Measurements from ENCODE around the gene AVPI1. TPM values are rescaled to one million over a fixed set of nuclear protein-coding genes. Genes with fewer than 3 reads are reported as not detected.

The AVPI1 gene
- total and polyA plus RNA-seq, 2 of the 13 experiments (the other 11 are each of a cell fraction or from before 2014, with no cell fraction given), result 39.8 to 61.2 TPM

DNA sequence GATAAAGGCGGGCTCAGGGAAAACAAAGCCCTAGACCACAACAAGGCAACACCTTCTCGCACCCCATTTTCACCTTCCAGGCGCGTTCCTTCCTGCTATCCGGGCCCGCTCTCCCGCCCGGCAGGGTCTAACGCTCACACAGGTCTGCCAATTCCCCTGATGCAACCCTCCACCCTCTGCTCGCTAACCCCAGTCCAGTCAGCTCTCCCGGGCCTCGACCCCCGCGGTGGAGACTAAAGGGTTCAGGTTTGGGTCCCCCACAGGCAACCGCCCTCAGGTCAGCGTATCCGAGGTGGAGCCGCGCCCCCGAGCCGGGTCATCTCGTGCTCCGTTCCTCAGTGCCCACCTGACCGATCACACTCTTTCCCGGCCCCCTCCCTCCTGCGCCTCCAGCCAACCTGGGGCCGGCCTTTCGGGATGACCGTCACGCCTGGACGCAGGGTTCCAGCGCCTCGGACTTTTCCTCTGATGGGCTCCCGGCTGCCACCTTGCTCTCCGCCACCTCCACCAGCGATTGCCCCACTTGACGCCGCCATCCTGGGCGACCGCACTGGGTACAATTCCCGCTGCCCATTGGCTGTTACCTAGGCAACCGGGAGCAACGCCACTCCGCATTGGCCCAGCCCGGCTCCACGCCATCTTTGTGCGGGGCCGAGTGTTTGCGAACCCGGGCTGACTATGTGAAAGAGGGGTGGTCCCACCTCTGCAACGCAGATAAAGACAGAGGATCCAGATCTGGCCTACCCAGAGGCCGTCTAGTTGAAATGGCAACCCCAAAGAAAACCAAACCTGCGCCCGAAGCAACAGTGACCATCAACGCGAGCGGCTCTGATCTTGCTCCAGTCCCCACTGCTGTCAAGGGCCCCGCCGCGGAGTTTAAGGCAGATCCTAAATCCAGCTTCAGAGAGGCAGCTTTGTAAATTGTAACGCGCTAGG lies 53.8 kb downstream of the AVPI1 start, which contains the start of gene MORN4 (continued):
- no peak for TF ChIP-seq ZNF343 (CRISPR knock-in tag; IDR thresholded peaks at IDR 0.05)
- no peak; the same call in 1 of the 2 replicates for TF ChIP-seq CBX5 (CRISPR knock-in tag; IDR thresholded peaks at IDR 0.05; ENCODE audit: borderline replicate concordance)
- TF ChIP-seq, protein P1, sequence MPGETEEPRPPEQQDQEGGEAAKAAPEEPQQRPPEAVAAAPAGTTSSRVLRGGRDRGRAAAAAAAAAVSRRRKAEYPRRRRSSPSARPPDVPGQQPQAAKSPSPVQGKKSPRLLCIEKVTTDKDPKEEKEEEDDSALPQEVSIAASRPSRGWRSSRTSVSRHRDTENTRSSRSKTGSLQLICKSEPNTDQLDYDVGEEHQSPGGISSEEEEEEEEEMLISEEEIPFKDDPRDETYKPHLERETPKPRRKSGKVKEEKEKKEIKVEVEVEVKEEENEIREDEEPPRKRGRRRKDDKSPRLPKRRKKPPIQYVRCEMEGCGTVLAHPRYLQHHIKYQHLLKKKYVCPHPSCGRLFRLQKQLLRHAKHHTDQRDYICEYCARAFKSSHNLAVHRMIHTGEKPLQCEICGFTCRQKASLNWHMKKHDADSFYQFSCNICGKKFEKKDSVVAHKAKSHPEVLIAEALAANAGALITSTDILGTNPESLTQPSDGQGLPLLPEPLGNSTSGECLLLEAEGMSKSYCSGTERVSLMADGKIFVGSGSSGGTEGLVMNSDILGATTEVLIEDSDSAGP (CRISPR knock-in tag; IDR thresholded peaks at IDR 0.05; ENCODE audit: borderline replicate concordance), result peak; percentile 83
- TF ChIP-seq HMGA1 (CRISPR knock-in tag; conservative IDR thresholded peaks at IDR 0.05), result no peak
- no peak for TF ChIP-seq ZNF841 (CRISPR knock-in tag; IDR thresholded peaks at IDR 0.05; ENCODE audit: borderline replicate concordance)
- TF ChIP-seq, protein P2, sequence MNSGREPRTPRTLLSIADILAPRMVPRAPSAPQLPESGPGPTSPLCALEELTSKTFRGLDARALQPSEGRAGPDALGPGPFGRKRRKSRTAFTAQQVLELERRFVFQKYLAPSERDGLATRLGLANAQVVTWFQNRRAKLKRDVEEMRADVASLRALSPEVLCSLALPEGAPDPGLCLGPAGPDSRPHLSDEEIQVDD (CRISPR knock-in tag; IDR thresholded peaks at IDR 0.05; ENCODE audit: borderline replicate concordance), result 0 out of 2 replicates have a peak, but pooled peaks have one; percentile 68
- peak; percentile 26; the same call in 1 of the 2 replicates for TF ChIP-seq HOXD1 (CRISPR knock-in tag; IDR thresholded peaks at IDR 0.05)
- no peak for TF ChIP-seq ZNF446 (CRISPR knock-in tag; IDR thresholded peaks at IDR 0.05)
- TF ChIP-seq ZNF101 (CRISPR knock-in tag; IDR thresholded peaks at IDR 0.05; ENCODE audit: borderline replicate concordance, low read depth), result no peak
- TF ChIP-seq, protein P3, sequence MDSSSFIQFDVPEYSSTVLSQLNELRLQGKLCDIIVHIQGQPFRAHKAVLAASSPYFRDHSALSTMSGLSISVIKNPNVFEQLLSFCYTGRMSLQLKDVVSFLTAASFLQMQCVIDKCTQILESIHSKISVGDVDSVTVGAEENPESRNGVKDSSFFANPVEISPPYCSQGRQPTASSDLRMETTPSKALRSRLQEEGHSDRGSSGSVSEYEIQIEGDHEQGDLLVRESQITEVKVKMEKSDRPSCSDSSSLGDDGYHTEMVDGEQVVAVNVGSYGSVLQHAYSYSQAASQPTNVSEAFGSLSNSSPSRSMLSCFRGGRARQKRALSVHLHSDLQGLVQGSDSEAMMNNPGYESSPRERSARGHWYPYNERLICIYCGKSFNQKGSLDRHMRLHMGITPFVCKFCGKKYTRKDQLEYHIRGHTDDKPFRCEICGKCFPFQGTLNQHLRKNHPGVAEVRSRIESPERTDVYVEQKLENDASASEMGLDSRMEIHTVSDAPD (CRISPR knock-in tag; IDR thresholded peaks at IDR 0.05), result no peak
- TF ChIP-seq, protein P4, sequence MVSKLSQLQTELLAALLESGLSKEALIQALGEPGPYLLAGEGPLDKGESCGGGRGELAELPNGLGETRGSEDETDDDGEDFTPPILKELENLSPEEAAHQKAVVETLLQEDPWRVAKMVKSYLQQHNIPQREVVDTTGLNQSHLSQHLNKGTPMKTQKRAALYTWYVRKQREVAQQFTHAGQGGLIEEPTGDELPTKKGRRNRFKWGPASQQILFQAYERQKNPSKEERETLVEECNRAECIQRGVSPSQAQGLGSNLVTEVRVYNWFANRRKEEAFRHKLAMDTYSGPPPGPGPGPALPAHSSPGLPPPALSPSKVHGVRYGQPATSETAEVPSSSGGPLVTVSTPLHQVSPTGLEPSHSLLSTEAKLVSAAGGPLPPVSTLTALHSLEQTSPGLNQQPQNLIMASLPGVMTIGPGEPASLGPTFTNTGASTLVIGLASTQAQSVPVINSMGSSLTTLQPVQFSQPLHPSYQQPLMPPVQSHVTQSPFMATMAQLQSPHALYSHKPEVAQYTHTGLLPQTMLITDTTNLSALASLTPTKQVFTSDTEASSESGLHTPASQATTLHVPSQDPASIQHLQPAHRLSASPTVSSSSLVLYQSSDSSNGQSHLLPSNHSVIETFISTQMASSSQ (IDR thresholded peaks at IDR 0.05; ENCODE audit: low read depth), result no peak
- TF ChIP-seq, protein P4 (CRISPR knock-in tag; IDR thresholded peaks at IDR 0.05; ENCODE audit: borderline replicate concordance), result 0 out of 2 replicates have a peak, but pooled peaks have one; percentile 37
- no peak for TF ChIP-seq BRCA1 (CRISPR knock-in tag; IDR thresholded peaks at IDR 0.05)
- no peak for TF ChIP-seq MAFG (CRISPR knock-in tag; IDR thresholded peaks at IDR 0.05)

Data from HepG2 (cell line).